ENCODE results near the gene LRRC43.

The LRRC43 gene

DNA sequence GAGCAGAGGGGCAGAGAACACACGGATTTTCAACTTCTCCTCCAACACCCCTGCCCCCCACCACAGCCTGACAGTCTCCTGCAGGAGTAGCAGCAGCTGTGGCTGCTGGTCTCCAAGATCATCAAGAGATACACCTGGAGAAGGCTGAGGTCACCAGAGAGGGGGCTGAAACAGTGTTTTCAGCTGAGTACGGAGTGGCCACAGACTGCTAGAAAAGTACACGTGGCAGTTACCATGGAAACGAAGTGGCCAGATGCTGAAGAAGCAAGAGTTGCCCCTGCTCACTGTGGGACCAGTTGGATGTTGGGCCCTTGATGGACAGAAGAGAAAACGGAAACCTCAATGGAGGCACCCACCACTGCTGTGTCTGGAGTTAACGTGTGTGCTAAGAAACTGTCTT is 47.9 kb downstream of the LRRC43 start:
- Histone ChIP-seq H3K4me2 (ENCODE audit: low read length) (no peak overlapping the region), H3K27me3 (ENCODE audit: control insufficient read depth, insufficient read depth, low read length) (no peaks in the 10 kb centered on the region), H2AFZ (no peak overlapping the region), H3K36me3 (ENCODE audit: control insufficient read depth, insufficient read depth, low read length) (no peaks in the 10 kb centered on the region), H3K9ac (no peak overlapping the region), H3K4me1 (no peaks in the 10 kb centered on the region), H3K79me2 (no peaks in the 10 kb centered on the region), H3K9me3 (ENCODE audit: control insufficient read depth, low read length) (no peaks in the 10 kb centered on the region), H3K27ac (no peak overlapping the region), H3K4me3 (ENCODE audit: low read depth, low read length) (no peak overlapping the region)
- no peak for TF ChIP-seq CTCF (IDR thresholded peaks at IDR 0.05)

GRCh38 chr12:122232691-122233090 is 49.8 kb downstream of the LRRC43 start:
- Histone ChIP-seq H3K4me2 (ENCODE audit: low read length) (no peak overlapping the region), H2AFZ (no peak overlapping the region), H3K27ac (no peak overlapping the region), H3K36me3 (ENCODE audit: control insufficient read depth, insufficient read depth, low read length) (no peaks in the 10 kb centered on the region), H3K4me3 (ENCODE audit: low read depth, low read length) (no peak overlapping the region), H3K4me1 (no peaks in the 10 kb centered on the region), H3K79me2 (no peaks in the 10 kb centered on the region), H3K9ac (no peak overlapping the region), H3K9me3 (ENCODE audit: control insufficient read depth, low read length) (no peaks in the 10 kb centered on the region), H3K27me3 (ENCODE audit: control insufficient read depth, insufficient read depth, low read length) (no peaks in the 10 kb centered on the region)
- TF ChIP-seq CTCF (IDR thresholded peaks at IDR 0.05), result no peak

DNA sequence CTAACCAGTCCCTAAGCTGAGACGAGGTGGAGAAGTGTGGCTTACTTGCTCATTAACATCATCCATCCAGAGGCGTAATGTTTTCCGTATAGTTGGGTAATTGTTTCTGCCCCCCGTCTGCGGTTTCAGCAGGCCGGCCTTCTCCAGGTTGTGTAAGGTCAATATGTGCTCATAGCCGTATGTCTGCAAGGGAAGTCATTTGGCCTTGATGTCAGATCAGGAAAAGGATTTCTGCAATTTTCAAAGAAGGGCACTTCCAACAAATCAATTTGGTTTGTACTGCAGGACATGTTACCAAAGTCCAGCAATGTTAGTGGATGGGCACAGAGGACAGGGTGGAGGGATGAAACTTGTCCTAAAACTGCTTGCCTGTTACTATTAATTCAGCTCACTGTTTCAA is 52.8 kb downstream of the LRRC43 start:
- H3K4me1 ChIP-seq, result no peaks in the 10 kb centered on the region
- H3K36me3 ChIP-seq (ENCODE audit: control insufficient read depth, insufficient read depth, low read length), result no peaks in the 10 kb centered on the region
- H3K9ac ChIP-seq, result no peak overlapping the region
- TF ChIP-seq CTCF (IDR thresholded peaks at IDR 0.05), result no peak
- no peak overlapping the region for H3K27ac ChIP-seq
- H3K9me3 ChIP-seq (ENCODE audit: control insufficient read depth, low read length), result no peaks in the 10 kb centered on the region
- no peak overlapping the region for H2AFZ ChIP-seq
- no peak overlapping the region for H3K4me3 ChIP-seq (ENCODE audit: low read depth, low read length)
- no peaks in the 10 kb centered on the region for H3K27me3 ChIP-seq (ENCODE audit: control insufficient read depth, insufficient read depth, low read length)
- H3K79me2 ChIP-seq, result no peaks in the 10 kb centered on the region
- H3K4me2 ChIP-seq (ENCODE audit: low read length), result no peak overlapping the region

GRCh38 chr12:122238861-122239260 is 55.9 kb downstream of the LRRC43 start:
- TF ChIP-seq CTCF (IDR thresholded peaks at IDR 0.05), result no peak
- H3K4me1 ChIP-seq, result no peaks in the 10 kb centered on the region
- H3K36me3 ChIP-seq (ENCODE audit: control insufficient read depth, insufficient read depth, low read length), result no peaks in the 10 kb centered on the region
- no peak overlapping the region for H3K27ac ChIP-seq
- H3K4me3 ChIP-seq (ENCODE audit: low read depth, low read length), result no peak overlapping the region
- H3K27me3 ChIP-seq (ENCODE audit: control insufficient read depth, insufficient read depth, low read length), result no peaks in the 10 kb centered on the region
- H3K9ac ChIP-seq, result no peak overlapping the region
- no peak overlapping the region for H3K4me2 ChIP-seq (ENCODE audit: low read length)
- H2AFZ ChIP-seq, result no peak overlapping the region
- H3K79me2 ChIP-seq, result no peaks in the 10 kb centered on the region
- no peaks in the 10 kb centered on the region for H3K9me3 ChIP-seq (ENCODE audit: control insufficient read depth, low read length)

DNA sequence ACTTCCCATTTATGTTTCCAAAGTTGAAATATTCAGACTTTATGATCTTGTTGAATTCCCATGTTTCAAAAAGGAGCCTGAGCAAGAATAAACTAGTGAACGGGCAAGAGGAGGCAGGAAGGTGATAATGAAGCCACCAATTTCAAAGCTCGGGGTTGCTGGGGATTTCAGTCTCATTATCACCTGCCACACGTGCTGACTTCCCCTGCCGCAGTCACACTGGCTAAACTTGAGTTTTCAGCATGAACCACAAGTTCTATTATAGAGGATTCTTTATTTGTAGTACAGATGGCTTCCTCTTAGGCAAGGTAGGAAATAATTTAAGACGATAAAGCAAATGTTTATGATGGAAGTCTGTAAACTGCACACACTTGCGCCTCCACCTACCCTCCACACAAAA is 61.0 kb downstream of the LRRC43 start:
- Histone ChIP-seq H3K9me3 (ENCODE audit: control insufficient read depth, low read length) (no peaks in the 10 kb centered on the region), H3K27me3 (ENCODE audit: control insufficient read depth, insufficient read depth, low read length) (no peaks in the 10 kb centered on the region), H3K36me3 (ENCODE audit: control insufficient read depth, insufficient read depth, low read length) (no peaks in the 10 kb centered on the region), H3K79me2 (no peaks in the 10 kb centered on the region), H2AFZ (no peak overlapping the region), H3K9ac (no peak overlapping the region), H3K4me1 (no peaks in the 10 kb centered on the region), H3K4me2 (ENCODE audit: low read length) (no peak overlapping the region), H3K4me3 (ENCODE audit: low read depth, low read length) (no peak overlapping the region), H3K27ac (no peak overlapping the region)
- TF ChIP-seq CTCF (IDR thresholded peaks at IDR 0.05), result no peak
